ENCODE measurements around the gene NQO2.
A peak's percentile ranks its signal among the peaks of the same experiment; 100 is the strongest.
"Not testable (repeated sequence)": the region's sequence is repeated elsewhere in the genome, so short reads cannot be mapped to it uniquely, and the experiment has no call there.

Gene NQO2

GRCh38 chr6:2970753-2971419, 28.8 kb upstream of the NQO2 start:
- DNase-seq = peak; percentile 27

- peak; percentile 61 for DNase-seq
Measured at GRCh38 chr6:2971420-2972218, 28.1 kb upstream of the NQO2 start, which contains the start of gene SERPINB6. Gene SERPINB6 (minus strand): TSS chr6:2971567. CDS start chr6:2959332, 12,235 bp downstream.

- DNase-seq = not testable (repeated sequence)
Measured at GRCh38 chr6:2972219-2972487, 27.5 kb upstream of the NQO2 start.

- DNase-seq = not testable (repeated sequence)
Measured at GRCh38 chr6:2972685-2973084, 27.0 kb upstream of the NQO2 start.

- not testable (repeated sequence) for DNase-seq
Measured at GRCh38 chr6:2973180-2973579, 26.5 kb upstream of the NQO2 start.

GRCh38 chr6:2973676-2974075, 26.0 kb upstream of the NQO2 start:
- no peak for DNase-seq

GRCh38 chr6:2976060-2976459, 23.6 kb upstream of the NQO2 start:
- DNase-seq = no peak

GRCh38 chr6:2976571-2977085, 23.1 kb upstream of the NQO2 start:
- DNase-seq = peak; percentile 79

GRCh38 chr6:2977290-2977689, 22.4 kb upstream of the NQO2 start:
- DNase-seq = no peak

- DNase-seq = no peak
Measured at GRCh38 chr6:2977799-2978590, 21.7 kb upstream of the NQO2 start.

- DNase-seq = no peak
Measured at GRCh38 chr6:2978923-2979322, 20.8 kb upstream of the NQO2 start.

GRCh38 chr6:2979819-2980464, 19.8 kb upstream of the NQO2 start:
- no peak for DNase-seq

- no peak for DNase-seq
Measured at GRCh38 chr6:2980465-2980855, 19.2 kb upstream of the NQO2 start.

GRCh38 chr6:2982426-2983117, 17.1 kb upstream of the NQO2 start:
- no peak for DNase-seq

- no peak for DNase-seq
Measured at GRCh38 chr6:2984738-2985406, 14.8 kb upstream of the NQO2 start.

GRCh38 chr6:2986722-2987221, 12.9 kb upstream of the NQO2 start:
- DNase-seq = peak; percentile 73

GRCh38 chr6:2988094-2988425, 11.6 kb upstream of the NQO2 start:
- no peak for DNase-seq

- DNase-seq = peak; percentile 95
Measured at GRCh38 chr6:2988426-2989331, 11.0 kb upstream of the NQO2 start.

- DNase-seq = peak; percentile 94
Measured at GRCh38 chr6:2989332-2990247, 10.1 kb upstream of the NQO2 start.
